ENCODE results near the gene SCYL2.
A peak's percentile ranks its signal among the peaks of the same experiment; 100 is the strongest.
"Not testable (repeated sequence)": the region's sequence is repeated elsewhere in the genome, so short reads cannot be mapped to it uniquely, and the experiment has no call there.

The SCYL2 gene

DNA sequence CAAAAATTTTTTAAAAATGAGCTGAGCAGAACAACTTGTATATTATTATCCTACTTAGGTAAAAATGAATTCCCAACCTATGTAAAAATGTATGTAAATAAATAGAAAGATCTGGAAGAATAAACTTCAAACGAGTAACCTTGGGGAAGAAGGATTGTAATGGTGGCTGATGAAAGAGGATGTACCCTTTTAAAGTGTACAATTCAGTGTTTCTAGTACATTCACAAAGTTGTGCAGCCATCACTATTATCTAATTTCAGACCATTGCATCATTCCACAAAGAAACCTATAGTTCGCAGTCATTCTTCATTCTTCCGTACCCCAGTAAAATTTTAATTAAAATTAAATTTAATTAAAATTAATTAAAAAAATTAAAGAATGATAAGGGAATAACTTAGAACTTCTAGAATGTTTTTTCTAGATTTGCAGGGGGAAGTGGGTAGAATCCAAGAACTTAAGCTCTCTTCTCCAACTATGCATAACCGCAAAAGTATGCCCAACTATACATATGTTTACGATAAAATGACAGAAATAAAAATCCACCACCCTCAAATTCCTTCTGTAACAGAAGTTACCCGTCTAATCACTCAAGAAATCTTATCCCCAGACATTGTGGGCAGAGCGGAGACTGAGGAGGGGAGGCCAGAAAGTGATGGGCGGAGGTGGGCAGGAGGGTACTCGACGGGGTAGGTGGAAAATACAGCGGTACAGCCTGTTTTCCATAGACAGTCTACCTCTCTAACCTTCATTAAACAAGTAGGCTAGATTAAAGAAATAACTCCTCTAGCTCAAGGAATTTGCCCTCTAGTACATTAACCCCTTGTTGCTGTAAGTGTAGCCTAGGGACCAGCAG, 1.0 kb upstream of the SCYL2 start:
- DNase-seq (ENCODE audit: low spot score): no peak

DNA sequence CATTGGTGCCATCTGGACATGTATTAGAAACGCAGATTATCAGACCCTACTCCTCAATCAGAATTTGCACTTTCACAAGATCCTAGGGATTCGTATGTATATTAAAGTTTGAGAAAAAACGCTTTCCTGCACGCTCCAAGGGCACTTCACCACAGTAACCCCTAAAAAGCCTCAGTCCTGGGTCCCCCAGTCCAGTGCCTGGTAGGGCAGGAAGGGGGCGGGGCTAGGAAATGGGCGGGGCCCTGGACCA, 467 bp upstream of the SCYL2 start:
- peak; percentile 88 for DNase-seq (ENCODE audit: low spot score)

- no peak for DNase-seq (ENCODE audit: low spot score)
Observed at GRCh38 chr12:100267603-100268281, 765 bp downstream of the SCYL2 start.

DNA sequence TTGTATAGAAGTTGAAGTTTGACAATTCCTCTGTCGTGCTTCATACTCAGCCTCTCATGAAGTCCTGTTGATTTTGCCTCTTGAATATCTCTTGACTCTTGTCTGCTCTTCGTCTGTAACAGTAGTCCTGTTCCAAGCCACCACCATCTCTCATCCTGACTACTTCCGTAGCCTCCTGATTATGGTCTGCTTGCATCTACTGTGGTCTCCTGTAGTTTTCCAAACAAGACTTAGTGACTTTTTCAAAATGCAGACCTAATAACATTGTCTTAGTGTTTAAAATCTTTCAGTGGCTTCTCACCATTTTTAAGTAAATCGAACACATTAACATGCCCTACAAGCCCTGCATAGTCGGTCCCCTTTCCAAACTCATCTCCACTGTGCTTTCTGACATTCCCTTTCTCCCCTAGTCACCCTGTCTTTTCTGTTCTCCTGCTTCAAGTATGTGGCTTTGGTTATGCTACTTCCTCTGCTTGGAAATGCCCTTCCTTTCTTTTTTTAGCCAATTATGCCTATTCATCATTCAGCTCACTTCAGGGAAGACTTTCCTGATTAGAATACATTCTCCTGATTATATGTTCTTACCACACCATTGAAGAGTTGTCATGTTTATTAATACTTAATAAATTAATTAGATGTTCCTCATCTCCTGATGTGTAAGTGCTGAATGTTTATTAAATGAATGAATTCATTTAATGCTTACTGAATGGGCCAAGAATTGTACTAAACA, 2.0 kb downstream of the SCYL2 start:
- DNase-seq (ENCODE audit: low spot score): no peak

DNA sequence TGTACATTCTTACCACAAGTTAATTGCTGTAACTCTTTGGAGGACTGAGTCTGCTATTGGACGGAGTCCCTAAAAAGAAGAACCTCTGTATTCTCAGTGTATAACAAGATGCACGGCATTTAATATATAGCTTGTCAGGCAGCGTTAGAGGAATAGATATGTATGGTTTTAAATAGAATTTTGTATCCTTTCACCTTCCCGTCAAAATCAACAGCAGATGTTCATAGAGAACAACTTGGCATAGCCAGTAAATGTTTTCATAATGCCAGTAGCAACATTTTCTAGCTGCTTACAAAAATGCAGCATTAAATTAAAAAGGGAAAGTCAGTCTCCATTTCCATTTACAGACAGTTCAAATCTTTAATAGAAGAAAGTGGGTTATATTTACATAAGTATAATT, 6.8 kb downstream of the SCYL2 start:
- no peak for DNase-seq (ENCODE audit: low spot score)

- DNase-seq (ENCODE audit: low spot score): no peak
Observed at GRCh38 chr12:100274291-100274690, 7.3 kb downstream of the SCYL2 start.

DNA sequence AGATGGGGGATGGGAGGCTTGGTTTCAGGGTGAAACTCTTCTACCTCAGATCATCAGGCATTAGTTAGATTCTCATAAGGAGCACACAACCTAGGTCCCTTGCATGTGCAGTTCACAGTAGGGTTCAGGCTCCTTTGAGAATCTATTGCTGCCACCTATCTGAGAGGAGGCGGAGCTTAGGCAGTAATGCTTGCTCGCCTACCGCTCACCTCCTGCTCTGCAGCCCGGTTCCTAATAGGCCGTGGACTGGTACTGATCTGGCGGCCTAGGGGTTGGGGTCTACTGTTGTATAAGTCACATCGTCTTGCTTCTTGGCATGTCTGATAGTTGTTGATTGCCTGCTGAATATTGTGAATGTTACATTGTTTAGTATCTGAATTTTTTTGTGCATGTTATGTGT, 12.2 kb downstream of the SCYL2 start:
- no peak for DNase-seq (ENCODE audit: low spot score)

GRCh38 chr12:100279607-100280244, 12.7 kb downstream of the SCYL2 start:
- no peak for DNase-seq (ENCODE audit: low spot score)

GRCh38 chr12:100284556-100284955, 17.6 kb downstream of the SCYL2 start:
- not testable (repeated sequence) for DNase-seq (ENCODE audit: low spot score)

DNA sequence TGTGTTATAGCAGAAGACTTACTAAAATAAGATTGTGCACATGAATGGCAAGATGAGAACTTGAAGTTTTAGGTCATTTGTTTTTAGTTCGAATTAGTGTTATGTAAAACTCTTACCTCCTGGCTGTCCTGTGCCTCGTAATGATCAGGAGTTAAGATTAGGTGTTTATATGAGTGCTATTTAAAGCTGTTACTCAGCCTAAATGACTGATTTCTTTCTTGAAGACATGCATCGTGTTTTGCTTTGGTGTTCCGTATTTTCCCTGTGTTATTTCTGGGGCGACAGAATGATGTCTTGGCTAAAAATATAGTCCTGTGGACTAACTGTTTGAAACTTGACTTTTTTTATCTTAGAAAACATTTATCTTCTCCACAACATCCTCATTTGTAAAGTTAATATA, 22.1 kb downstream of the SCYL2 start:
- no peak for DNase-seq (ENCODE audit: low spot score)

- DNase-seq (ENCODE audit: low spot score): no peak
Observed at GRCh38 chr12:100290016-100290415, 23.0 kb downstream of the SCYL2 start.

DNA sequence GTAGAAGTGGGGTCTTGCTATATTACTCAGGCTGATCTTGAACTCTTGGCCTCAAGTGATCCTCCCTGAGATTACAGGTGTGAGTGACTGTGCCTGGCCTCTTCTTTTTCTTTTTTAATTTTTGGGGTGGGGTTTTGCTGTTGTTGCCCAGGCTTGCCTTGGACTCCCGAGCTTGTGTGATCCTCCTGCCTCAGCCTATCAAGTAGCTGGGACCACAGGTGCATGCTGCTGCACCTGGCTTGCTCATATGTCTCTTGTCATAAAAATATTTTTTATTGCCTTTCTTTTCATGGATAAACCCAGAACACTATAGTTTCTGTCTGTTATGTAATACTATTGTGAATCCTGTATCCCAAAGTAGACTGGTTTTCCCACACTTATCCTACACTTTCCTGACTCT, 26.0 kb downstream of the SCYL2 start:
- no peak for DNase-seq (ENCODE audit: low spot score)

DNA sequence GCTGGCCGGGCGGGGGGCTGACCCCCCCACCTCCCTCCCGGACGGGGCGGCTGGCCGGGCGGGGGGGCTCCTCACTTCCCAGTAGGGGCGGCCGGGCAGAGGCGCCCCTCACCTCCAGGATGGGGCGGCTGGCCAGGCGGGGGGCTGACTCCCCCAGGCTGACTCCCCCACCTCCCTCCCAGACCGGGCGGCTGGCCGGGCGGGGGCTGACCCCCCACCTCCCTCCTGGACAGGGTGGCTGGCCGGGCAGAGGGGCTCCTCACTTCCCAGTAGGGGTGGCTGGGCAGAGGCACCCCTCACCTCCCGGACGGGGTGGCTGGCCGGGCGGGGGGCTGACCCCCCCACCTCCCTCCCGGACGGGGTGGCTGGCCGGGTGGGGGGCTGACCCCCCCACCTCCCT, 27.4 kb downstream of the SCYL2 start:
- DNase-seq (ENCODE audit: low spot score): not testable (repeated sequence)

GRCh38 chr12:100295764-100296555, 29.0 kb downstream of the SCYL2 start:
- peak; percentile 42 for DNase-seq (ENCODE audit: low spot score)

DNA sequence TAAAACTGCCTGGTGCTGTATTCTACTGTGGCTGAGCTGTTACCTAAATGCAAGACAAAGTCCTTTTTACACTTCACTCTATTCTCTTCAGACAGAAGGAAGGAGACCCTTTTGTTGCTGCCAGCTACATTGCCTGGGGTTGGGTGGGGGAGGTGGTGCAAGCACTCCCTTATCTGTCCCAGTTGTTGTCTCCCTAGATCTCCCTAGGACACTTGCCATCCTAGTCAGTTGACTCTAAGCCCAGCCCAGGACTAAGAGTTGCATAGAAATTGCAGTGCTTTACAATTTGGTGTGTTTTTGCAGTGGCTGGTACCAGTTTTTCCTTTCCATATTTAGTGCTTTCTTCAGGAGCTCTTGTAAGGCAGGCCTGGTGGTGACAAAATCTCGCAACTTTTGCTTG, 35.1 kb downstream of the SCYL2 start:
- no peak for DNase-seq (ENCODE audit: low spot score)

GRCh38 chr12:100303831-100304230, 36.9 kb downstream of the SCYL2 start:
- no peak for DNase-seq (ENCODE audit: low spot score)

GRCh38 chr12:100304334-100304733, 37.4 kb downstream of the SCYL2 start:
- DNase-seq (ENCODE audit: low spot score): not testable (repeated sequence)

DNA sequence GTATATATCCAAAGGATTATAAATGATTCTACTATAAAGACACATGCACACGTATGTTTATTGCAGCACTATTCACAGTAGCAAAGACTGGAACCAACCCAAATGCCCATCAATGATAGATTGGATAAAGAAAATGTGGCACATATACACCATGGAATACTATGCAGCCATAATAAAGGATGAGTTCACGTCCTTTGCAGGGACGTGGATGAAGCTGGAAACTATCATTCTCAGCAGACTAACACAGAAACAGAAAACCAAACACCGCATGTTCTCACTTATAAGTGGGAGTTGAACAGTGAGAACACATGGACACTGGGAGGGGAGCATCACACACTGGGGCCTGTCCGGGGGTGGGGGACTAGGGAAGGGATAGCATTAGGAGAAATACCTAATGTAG, 41.2 kb downstream of the SCYL2 start:
- DNase-seq (ENCODE audit: low spot score): not testable (repeated sequence)

GRCh38 chr12:100311317-100311716, 44.3 kb downstream of the SCYL2 start:
- DNase-seq (ENCODE audit: low spot score): no peak

DNA sequence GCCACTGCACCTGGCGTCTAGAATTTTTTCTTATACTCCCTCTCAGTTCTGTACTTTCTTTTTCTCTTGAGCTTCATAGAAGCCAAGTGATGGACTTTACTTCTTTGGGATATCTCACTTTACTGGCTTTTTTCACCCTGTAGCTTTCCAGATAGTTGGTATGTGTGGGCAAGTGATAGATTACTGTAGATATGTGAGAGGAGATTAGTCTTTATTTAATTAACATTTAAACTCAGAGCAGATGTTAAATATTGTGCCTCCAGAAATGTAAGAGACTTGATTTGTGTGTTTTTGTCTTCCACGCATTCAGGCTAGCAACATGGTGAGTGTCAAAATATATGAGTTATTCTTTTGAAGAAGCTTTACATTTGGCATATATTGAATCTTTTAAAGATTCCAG, 50.4 kb downstream of the SCYL2 start:
- DNase-seq (ENCODE audit: low spot score): no peak

- no peak for DNase-seq (ENCODE audit: low spot score)
Observed at GRCh38 chr12:100324498-100324897, 57.5 kb downstream of the SCYL2 start.

GRCh38 chr12:100326208-100326607, 59.2 kb downstream of the SCYL2 start:
- no peak for DNase-seq (ENCODE audit: low spot score)
